Gastrocnemius medialis (tissue), 4 donors: ENCODE data around the gene FCRL3. TPM values are rescaled to one million over a fixed set of nuclear protein-coding genes. Genes with fewer than 3 reads are reported as not detected.

Source experiments
- ATAC-seq, 2 donors: fragments of 150-250 bp; one replicate each; pipeline ENCODE4 v1.9.1; 2016
- DNase-seq, 2 donors: peaks; one replicate each; pipeline ENCODE4 v3.0.0-alpha.2; 2019
- H3K27ac ChIP-seq, 4 donors: fragments of 200-600 bp; sonication (generic); 1 replicate in 1 of 4; 2 replicates in 3 of 4; pipeline ENCODE4 v1.5.1; 2016 to 2018; ENCODE audit warnings: mild to moderate bottlenecking in 2 of 4, moderate library complexity in 1 of 4
- H3K27me3 ChIP-seq, 3 donors: fragments of 200-600 bp; sonication (generic) in 2 of 3; 1 replicate in 1 of 3; 2 replicates in 2 of 3; pipeline versions ENCODE4 v1.5.1 to v1.6.0; 2016 to 2019; ENCODE audit warnings: mild to moderate bottlenecking in 1 of 3, moderate library complexity in 1 of 3
- H3K36me3 ChIP-seq, 2 donors: fragments of 200-600 bp; sonication (generic) in 1 of 2; one replicate each; pipeline ENCODE4 v1.5.1; 2017 to 2018
- H3K4me1 ChIP-seq, 2 donors: fragments of 200-600 bp; sonication (generic) in 1 of 2; one replicate each; pipeline ENCODE4 v1.5.1; 2016 to 2017; ENCODE audit warnings: mild to moderate bottlenecking in 2 of 2
- H3K4me3 ChIP-seq, 4 donors: fragments of 200-600 bp; sonication (generic) in 3 of 4; 1 replicate in 1 of 4; 2 replicates in 3 of 4; pipeline ENCODE4 v1.5.1; 2016 to 2019; ENCODE audit warnings: mild to moderate bottlenecking in 2 of 4
- H3K9me3 ChIP-seq, 3 donors: fragments of 200-600 bp; sonication (generic) in 2 of 3; 1 replicate in 1 of 3; 2 replicates in 2 of 3; pipeline ENCODE4 v1.5.1; 2016 to 2019
- CTCF ChIP-seq, 5 experiments: fragments of 450-650 bp in 3 of 5; fragments of 200-600 bp in 2 of 5; sonication (generic) in 2 of 5; IDR thresholded peaks in 4 of 5; conservative IDR thresholded peaks in 1 of 5; 1 replicate in 4 of 5; 2 replicates in 1 of 5; pipeline ENCODE4 v1.5.1; 2016 to 2019; ENCODE audit warnings: antibody characterized with exemption in 5 of 5, mild to moderate bottlenecking in 3 of 5, moderate library complexity in 3 of 5
- POLR2A ChIP-seq, 2 donors: fragments of 450-650 bp; IDR thresholded peaks; one replicate each; pipeline ENCODE4 v1.6.1; 2017; ENCODE audit warnings: antibody characterized with exemption in 2 of 2, mild to moderate bottlenecking in 2 of 2, moderate library complexity in 2 of 2
- in situ Hi-C, 4 donors: fragments of 200-750 bp; cut with MboI; loops; one replicate each; pipeline versions ENCODE4 v1.15.0 to v1.8.0; 2017; ENCODE audit warnings: low sequenced_read_pairs in 4 of 4
- intact Hi-C: fragments of 100-400 bp; cut with DNase I; formaldehyde crosslinking; loops from one replicate; pipeline ENCODE4 v1.15.1; 2023; ENCODE audit warnings: low total_unique reads
- total RNA-seq, 4 donors: library from RNA; depleted of rRNA; stranded (reverse); fragments of >200 nt; gene quantifications; one replicate each; pipeline versions ENCODE4 v1.1.0 to v1.2.3, GENCODE V29; 2016

The FCRL3 gene
- total RNA-seq, 4 donors from 2014 or later = not detected

- ATAC-seq = no peak
- H3K27me3 ChIP-seq = no peaks in the 10 kb centered on the region
- intact Hi-C loops (no loop called here), in situ Hi-C loops (no loop called here)
- H3K4me3 ChIP-seq = no peak overlapping the region
- no peaks in the 10 kb centered on the region for H3K36me3 ChIP-seq
- no peaks in the 10 kb centered on the region for H3K9me3 ChIP-seq
- H3K4me1 ChIP-seq = no peaks in the 10 kb centered on the region
- no peak overlapping the region for H3K27ac ChIP-seq
- TF ChIP-seq CTCF (IDR thresholded peaks at IDR 0.05 in 4 of 5, conservative IDR thresholded peaks at IDR 0.05 in 1 of 5) (no peak), POLR2A (IDR thresholded peaks at IDR 0.05) (no peak)
- no peak for DNase-seq
Observed at GRCh38 chr1:157695417-157695816, 5.2 kb downstream of the FCRL3 start.

GRCh38 chr1:157691285-157691920, 9.2 kb downstream of the FCRL3 start:
- TF ChIP-seq CTCF (IDR thresholded peaks at IDR 0.05 in 4 of 5, conservative IDR thresholded peaks at IDR 0.05 in 1 of 5) (no peak), POLR2A (IDR thresholded peaks at IDR 0.05) (no peak)
- H3K9me3 ChIP-seq = no peaks in the 10 kb centered on the region
- intact Hi-C loops = no loop called here
- H3K36me3 ChIP-seq = no peaks in the 10 kb centered on the region
- no peak overlapping the region for H3K4me3 ChIP-seq
- no peaks in the 10 kb centered on the region for H3K4me1 ChIP-seq
- DNase-seq (no peak), ATAC-seq (no peak)
- H3K27ac ChIP-seq = no peak overlapping the region
- in situ Hi-C loops = no loop called here
- no peaks in the 10 kb centered on the region for H3K27me3 ChIP-seq

GRCh38 chr1:157682710-157683437, 17.7 kb downstream of the FCRL3 start:
- TF ChIP-seq POLR2A (IDR thresholded peaks at IDR 0.05) (no peak), CTCF (IDR thresholded peaks at IDR 0.05 in 4 of 5, conservative IDR thresholded peaks at IDR 0.05 in 1 of 5) (no peak)
- H3K4me1 ChIP-seq = no peaks in the 10 kb centered on the region
- no peaks in the 10 kb centered on the region for H3K27me3 ChIP-seq
- in situ Hi-C loops (no loop called here), intact Hi-C loops (no loop called here)
- H3K27ac ChIP-seq = no peak overlapping the region
- H3K4me3 ChIP-seq = no peak overlapping the region
- ATAC-seq (no peak), DNase-seq (no peak)
- H3K9me3 ChIP-seq = no peaks in the 10 kb centered on the region
- H3K36me3 ChIP-seq = no peaks in the 10 kb centered on the region

GRCh38 chr1:157678721-157679120, 21.8 kb downstream of the FCRL3 start:
- Histone ChIP-seq H3K36me3 (no peaks in the 10 kb centered on the region), H3K4me3 (no peak overlapping the region), H3K9me3 (no peaks in the 10 kb centered on the region), H3K4me1 (no peaks in the 10 kb centered on the region), H3K27me3 (no peaks in the 10 kb centered on the region), H3K27ac (no peak overlapping the region)
- in situ Hi-C loops = no loop called here
- ATAC-seq (no peak), DNase-seq (no peak)
- intact Hi-C loops = no loop called here
- TF ChIP-seq CTCF (IDR thresholded peaks at IDR 0.05 in 4 of 5, conservative IDR thresholded peaks at IDR 0.05 in 1 of 5) (no peak), POLR2A (IDR thresholded peaks at IDR 0.05) (no peak)
